Fibroblast of skin of scalp (primary cell): Measurements from ENCODE around the gene SETDB1.

ENCODE experiments used
- DNase-seq: peaks from one replicate; pipeline ENCODE4 v3.0.0-alpha.2; 2013

The SETDB1 gene

GRCh38 chr1:151005729-151006319 is 79.7 kb downstream of the SETDB1 start:
- DNase-seq = no peak

GRCh38 chr1:151006327-151007052 is 80.3 kb downstream of the SETDB1 start, which contains the start of gene MINDY1:
Gene MINDY1 (minus strand): TSS chr1:151006902. CDS start chr1:151002617, 4,285 bp downstream.
- DNase-seq = peak; percentile 83

- no peak for DNase-seq
These were observed 81.7 kb downstream of the SETDB1 start for GRCh38 chr1:151007853-151008243.

GRCh38 chr1:151008244-151009205 is 82.4 kb downstream of the SETDB1 start, which contains the start of gene PRUNE1:
Gene PRUNE1 (plus strand): TSS chr1:151008449. CDS start chr1:151008633, 184 bp downstream.
- DNase-seq = peak; percentile 95

GRCh38 chr1:151009206-151009587 is 83.0 kb downstream of the SETDB1 start:
- DNase-seq = peak; percentile 24

GRCh38 chr1:151009674-151010345 is 83.6 kb downstream of the SETDB1 start:
- no peak for DNase-seq

GRCh38 chr1:151010346-151010726 is 84.2 kb downstream of the SETDB1 start:
- DNase-seq = no peak

- no peak for DNase-seq
These were observed 85.1 kb downstream of the SETDB1 start for GRCh38 chr1:151011154-151011850.

GRCh38 chr1:151012684-151013471 is 86.7 kb downstream of the SETDB1 start:
- DNase-seq = no peak

- peak; percentile 7 for DNase-seq
These were observed 87.4 kb downstream of the SETDB1 start for GRCh38 chr1:151013518-151013917.
